Erythroblast (primary cell): ENCODE results near the gene UBXN6.

Experiments used
- DNase-seq, 2 experiments: peaks; one replicate each; lab custom pipeline; 2025; lab: John Stamatoyannopoulos, UW
- GATA1 ChIP-seq: IDR thresholded peaks from 2 replicates; pipeline ENCODE4 v1.6.1; 2011; ENCODE audit warnings: low read depth, mild to moderate bottlenecking, control low read depth, low read length, moderate library complexity
- POLR2A ChIP-seq: IDR thresholded peaks from 2 replicates; pipeline ENCODE4 v1.6.1; 2011; ENCODE audit warnings: mild to moderate bottlenecking, low read length

Gene UBXN6

DNA sequence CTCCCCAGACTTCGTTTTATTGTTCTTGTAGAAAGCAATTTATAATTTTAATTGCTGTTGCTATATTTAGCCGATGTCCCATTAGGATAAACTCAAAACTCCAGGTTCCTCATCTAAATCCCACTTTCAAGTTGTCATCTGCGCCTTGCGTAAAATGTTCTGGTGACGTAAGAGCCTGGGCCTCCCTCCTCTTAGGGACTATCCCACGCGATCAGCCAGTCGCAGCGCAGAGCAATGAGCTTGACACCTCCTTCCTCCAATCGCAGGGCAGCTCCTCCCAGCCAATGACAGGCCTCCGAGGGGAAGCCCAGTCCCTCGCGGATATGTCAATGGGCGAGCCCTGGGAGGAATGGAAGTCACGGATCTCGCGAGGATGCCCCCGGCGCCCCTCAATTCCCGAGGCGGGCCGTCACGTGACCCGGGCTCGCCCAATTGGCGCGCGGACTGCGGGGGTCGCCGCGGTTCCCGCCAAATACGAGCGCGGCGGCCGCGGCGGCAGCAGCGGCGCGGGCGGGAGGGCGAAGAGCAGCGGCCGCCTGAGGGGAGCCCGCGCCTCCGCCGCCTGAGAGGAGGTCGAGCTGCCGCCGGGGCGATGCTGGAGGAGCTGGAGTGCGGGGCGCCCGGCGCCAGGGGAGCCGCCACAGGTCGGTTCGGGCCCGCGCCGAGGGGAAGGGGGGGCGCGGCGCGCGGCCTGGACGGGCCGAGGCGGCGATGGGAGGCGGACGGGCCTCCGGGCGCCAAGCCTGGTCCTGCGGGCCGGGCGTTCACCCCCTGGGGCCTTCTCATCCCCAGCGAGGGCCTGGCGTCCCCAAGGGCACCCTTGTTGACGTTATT is 55.2 kb downstream of the UBXN6 start, which contains the start of gene CHAF1A:
Gene CHAF1A, plus strand, starts transcription at position 470 of the 834 bp plus-strand sequence. Its CDS starts 123 bp downstream, at position 593.
- TF ChIP-seq GATA1 (no peak), POLR2A (peak; percentile 84)
- DNase-seq, result peak; percentile 100

DNA sequence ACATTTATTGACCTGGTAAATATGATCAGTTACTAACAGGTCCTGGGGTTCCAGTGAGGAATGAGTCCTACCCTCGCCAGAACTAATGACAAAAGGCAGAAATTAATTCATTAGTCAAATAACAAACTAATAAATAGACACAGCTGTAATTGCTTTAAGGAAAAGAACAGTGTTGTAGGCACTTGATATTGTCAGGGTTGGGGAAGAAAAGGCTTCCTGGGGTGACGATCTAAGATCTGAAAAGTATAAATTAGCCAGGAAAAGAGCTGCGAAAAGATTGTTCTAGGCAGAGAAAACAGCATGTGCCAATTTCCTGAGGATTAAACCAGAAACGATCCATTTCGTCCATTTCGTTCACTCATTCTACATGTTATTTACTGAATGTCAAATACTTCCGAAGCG is 55.8 kb downstream of the UBXN6 start:
- TF ChIP-seq POLR2A (no peak), GATA1 (no peak)
- DNase-seq, result no peak

DNA sequence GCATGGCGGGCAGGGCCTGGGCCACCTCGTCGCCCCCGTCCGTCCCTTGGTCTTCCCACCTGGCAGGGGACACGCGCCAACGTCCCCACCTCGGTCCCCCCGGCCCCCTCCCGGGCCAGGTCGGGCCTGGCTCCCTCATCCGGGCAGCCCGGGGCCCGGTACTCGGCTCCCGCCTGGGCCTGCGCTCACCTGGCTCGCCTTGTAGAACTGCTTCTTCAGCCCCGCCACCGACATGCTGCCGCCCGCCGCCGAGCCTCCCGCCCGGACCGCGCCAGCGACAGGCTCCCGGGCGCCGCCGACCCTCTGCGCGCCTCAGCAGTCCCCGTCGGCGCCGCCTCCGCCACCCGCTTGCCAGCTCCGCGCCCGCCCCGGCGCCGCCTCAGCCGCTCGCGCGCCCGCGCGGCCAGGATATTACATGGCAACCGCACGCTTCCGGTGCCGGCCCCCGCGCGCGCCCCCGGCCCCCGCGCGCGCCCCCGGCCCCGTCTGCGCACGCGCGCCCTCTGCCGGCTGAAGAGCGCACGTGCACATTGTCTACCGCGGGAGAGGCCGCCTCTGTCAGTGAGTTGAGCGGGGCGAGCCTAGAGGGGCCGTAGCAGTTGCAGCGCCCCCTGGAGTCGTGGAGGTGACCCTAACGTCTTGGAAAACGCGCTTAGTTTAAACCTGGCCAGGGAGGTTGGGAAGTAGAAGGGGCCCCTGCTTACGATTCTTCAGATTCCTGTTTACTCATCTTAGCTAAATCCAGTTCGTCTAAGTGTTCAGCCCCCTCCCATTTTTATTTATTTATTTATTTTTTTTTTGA is 57.3 kb downstream of the UBXN6 start, which contains the start of gene SH3GL1:
Gene SH3GL1, minus strand, starts transcription at position 413 of the 802 bp plus-strand sequence. Its CDS starts 179 bp downstream, at position 234.
- no peak for TF ChIP-seq GATA1
- peak; percentile 67 for TF ChIP-seq POLR2A
- DNase-seq, result peak; percentile 97 to 99

DNA sequence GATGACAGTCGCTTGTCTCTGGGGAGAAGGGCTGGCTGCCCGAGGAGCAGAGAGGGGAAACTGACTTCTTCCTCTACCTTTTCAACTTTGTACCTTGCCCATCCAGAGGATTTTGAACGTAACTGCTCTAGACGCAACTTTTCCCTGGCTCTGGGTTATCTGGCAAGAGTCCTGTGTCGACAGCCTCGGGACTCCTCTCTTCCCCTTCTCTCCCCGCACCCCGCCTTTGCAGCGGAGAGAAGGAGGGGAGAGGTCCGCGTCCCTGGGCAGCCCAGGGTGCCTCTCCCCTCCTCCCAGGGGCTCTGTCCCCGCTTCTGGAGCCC is 57.8 kb downstream of the UBXN6 start:
- peak; percentile 66 to 75 for DNase-seq
- TF ChIP-seq POLR2A (no peak), GATA1 (no peak)

DNA sequence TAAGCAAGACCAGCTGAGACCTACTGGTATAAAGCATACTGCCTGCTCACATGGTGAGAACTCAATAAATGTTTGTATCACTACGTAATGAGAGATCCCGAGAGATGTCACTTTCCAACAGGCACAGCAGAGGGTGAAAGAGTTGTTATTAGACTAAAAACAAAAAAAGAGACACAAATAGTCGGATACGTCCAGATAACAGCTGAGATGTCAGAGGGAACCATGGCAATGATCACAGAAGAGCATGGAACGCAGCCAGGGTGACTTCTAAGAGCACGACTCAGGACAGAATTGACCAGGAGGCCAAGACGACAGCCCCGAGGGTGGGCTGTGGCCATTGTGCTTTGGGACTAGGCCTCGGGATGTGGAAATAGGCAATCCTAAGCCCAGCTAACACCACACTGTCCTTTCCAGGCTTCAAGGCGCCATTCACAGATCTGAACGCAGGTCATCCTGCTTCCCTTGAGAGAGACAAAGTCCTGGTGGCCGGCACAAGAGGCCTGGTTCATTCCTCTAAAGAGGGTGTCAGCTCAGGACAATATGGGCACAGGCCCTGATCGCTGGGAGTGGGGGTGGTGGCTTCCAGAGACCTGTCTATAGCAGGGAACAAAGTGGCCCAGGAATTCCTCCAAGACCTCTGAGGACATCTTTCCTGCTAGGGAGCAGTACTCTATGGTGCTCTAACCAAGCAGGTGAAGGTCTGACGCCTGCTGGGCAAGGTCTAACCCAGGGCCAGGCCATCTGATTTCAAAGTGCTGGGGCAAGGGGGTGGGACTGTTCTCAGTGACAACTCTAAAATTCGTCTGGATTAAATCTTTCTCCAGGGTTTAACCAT is 60.4 kb downstream of the UBXN6 start:
- DNase-seq, result peak in 1 of 2 experiments; percentile 33
- TF ChIP-seq GATA1, result no peak
- no peak for TF ChIP-seq POLR2A
